RPMI7951 (cell line): ENCODE data around the gene RGS2. TPM values are rescaled to one million over a fixed set of nuclear protein-coding genes. Genes with fewer than 3 reads are reported as not detected.

Experiments used
- DNase-seq: peaks from one replicate; pipeline ENCODE4 v3.0.0-alpha.2; 2012; ENCODE audit warnings: low read depth
- total RNA-seq: library from RNA; depleted of rRNA; stranded (reverse); fragments of >200 nt; shearing (Covaris generic); gene quantifications from 2 replicates; pipeline ENCODE4 v1.2.3, GENCODE V29; 2014; rRNA removed

RGS2 gene, protein sequence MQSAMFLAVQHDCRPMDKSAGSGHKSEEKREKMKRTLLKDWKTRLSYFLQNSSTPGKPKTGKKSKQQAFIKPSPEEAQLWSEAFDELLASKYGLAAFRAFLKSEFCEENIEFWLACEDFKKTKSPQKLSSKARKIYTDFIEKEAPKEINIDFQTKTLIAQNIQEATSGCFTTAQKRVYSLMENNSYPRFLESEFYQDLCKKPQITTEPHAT
- 24.7 and 26.9 TPM in 2 replicates for total RNA-seq

DNA sequence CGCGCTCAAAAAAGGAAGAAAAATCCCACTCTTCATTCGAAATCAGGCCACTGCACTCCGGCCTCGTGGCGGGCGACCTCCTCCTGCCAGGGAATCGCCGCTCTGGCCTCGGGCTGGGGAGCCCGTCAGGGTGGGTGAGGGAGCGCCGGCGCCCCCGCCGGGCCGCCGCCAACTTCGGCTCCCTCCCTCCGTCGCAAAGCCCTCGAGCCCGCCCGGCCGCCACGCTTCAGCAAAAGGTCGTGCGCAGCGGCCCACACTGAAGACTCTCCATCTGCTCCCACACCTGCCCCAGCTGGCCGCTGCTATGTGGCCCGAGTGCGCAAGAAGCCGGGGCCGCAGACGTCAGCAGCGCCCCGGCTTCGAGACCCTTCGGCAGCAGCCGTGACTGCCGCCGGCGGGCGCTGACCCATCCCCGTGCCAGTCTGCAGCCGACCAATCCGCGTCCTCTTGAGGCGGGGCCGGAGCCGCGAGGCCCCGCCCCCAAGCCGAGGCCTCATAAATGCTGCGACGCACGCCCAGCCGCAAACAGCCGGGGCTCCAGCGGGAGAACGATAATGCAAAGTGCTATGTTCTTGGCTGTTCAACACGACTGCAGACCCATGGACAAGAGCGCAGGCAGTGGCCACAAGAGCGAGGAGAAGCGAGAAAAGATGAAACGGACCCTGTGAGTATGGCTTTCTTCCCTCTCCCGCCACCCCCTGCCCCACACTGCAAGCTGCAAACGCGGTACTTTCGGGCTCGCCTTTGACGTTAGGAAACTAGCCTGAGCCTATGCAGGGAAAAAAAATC is at the start of gene RGS2:
Gene RGS2 (plus strand): TSS at position 522 of the 789 bp plus-strand sequence. CDS start 33 bp downstream, at position 555.
- DNase-seq: peak; percentile 90

DNA sequence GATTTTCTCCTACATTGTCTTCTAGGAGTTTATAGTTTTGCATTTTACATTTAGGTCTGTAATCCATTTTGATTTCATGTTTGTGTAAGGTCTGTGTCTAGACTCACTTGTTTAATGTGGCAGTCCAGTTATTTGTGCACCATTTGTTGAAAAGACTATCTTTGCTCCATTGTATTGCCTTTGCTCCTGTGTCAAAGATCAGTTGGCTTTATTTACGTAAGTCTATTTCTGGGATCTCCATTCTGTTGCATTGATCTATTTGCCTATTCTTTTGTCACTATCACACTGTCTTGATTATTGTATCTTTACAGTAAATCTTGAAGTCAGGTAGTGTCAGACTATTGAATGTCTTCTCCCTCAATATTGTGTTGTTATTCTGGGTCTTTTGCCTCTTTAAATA is 49.7 kb upstream of the RGS2 start:
- DNase-seq: no peak

GRCh38 chr1:192762265-192762664 is 46.6 kb upstream of the RGS2 start:
- DNase-seq: no peak

DNA sequence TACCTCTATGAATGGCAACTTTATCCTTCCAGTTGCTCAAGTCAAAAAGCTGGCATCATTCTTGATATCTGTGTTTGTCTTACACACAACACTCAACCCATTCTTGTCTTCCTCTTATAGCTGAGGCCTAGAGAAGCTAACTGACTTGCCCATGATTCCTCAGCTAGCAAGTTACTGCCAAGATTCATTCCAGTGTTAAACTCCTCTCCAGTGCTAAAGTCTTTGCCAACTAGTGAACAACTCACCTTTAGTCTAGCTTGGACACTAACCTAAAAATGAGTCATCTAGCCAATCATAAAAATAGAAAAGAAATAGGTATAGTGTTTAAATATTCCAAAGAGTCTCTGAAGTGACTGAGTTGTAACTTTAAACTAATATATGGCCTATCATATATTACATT is 45.6 kb upstream of the RGS2 start:
- DNase-seq: no peak

DNA sequence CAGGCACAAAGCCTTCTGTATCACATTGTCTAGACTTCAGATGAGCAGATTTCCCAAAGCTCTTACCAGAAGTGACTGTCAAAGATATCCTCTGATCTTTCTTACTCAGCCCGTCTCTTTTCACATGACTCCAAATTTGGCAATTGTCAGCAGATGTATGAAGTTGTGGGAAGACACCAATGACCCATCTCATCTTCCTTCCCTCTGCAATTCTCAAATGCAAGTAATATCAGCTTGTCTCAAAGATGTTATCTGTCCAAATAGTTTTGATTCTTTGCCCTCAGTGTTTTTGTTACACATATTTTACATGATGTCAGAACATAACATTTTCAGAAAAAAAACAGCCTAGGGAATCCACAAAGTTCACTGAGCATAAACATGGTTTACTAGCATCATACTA is 45.1 kb upstream of the RGS2 start:
- peak; percentile 35 for DNase-seq

GRCh38 chr1:192764675-192765074 is 44.2 kb upstream of the RGS2 start:
- no peak for DNase-seq

- DNase-seq: no peak
Observed at GRCh38 chr1:192766009-192766625, 42.7 kb upstream of the RGS2 start.

- DNase-seq: no peak
Observed at GRCh38 chr1:192766876-192767275, 42.0 kb upstream of the RGS2 start.

DNA sequence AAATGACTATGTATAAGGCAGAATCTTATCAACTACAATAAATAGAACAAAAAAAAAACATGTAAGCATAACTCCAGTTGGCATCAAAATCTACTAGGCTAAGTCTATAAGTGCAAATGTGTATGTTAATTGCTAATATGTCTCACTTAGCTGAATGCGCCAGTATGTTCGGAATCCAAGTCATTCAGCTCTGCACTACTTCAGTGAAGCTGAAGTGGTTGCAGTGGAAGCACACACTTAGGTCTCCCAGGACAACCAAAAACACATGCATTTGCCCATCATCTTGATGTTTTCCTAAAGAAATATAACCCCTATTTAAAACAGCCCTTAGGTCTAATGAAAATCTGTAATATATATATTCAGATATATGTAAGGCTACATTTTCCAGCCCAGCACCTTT is 41.0 kb upstream of the RGS2 start:
- DNase-seq: no peak

GRCh38 chr1:192768463-192768862 is 40.4 kb upstream of the RGS2 start:
- DNase-seq: no peak

DNA sequence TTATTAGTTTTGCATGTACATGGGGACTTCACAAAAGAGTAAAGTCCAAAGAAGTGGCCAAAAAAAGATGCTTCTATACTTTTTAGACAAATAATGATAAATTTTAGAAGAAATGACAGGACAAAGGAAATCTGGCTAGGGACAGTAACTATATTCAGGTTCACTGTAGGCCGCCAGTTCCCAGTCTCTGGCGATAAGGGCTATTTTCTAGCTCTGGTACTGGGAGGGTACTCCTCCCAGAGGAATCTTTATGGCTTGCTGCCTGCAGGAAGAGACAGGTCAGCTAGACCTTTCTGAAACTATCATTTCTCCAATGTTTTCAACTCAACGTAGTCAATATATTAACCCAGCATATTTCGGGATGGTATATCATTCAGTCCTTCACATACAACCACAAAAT is 37.5 kb upstream of the RGS2 start:
- no peak for DNase-seq

DNA sequence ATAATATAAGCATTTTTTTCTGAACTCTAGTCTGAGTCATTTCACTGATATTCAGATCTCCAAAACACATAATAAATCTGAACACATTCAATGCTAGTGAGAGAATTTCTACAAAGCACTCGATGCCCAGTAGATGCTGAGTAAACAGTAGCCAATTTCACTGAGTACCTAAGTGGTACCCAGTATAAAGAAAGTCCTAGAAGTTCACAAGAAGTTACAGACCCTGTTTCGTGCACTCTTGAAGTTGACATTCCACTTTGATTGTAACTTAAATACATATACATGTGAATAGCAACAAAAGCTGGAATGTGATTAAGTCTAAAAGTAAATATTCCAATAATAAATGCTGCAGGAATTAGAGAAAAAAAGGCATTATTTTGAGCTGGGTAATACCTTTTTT is 33.2 kb upstream of the RGS2 start:
- no peak for DNase-seq

DNA sequence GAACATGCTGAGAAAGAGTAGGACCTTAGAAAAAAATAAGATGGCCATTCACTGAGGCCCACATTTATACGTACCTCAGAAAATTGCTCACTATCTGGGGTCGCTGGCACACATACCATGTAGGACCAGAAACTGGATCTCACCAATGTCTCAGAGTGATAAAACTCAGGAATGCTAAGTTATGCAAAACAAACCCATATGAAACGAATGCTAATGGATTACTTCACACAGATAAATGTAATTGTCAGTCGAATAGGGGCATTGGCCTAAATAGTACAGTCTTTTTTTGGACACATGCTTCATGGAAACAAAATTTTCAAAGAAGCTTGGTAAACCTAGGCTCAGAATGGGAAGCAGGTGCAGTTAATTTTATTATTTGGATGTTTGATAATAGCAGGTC is 32.6 kb upstream of the RGS2 start:
- no peak for DNase-seq

DNA sequence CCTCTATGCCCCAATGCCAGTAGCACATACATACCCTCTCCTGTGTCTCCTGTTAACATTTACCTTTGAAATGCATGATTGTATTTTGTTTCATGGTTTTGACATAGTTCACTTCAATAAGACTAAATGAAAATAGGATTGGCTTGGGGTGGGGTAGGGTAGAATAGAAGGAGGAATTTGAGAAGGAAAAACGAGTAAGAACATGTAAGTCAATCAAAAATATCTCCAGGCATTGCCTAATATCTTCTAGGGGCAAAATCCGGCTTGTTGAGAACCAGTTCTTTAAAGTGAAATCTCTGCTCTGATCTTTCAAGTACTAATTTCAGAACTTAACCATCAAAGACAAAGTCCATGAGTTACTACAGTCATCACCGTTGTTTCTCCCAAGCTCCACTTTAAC is 31.8 kb upstream of the RGS2 start:
- DNase-seq: no peak

DNA sequence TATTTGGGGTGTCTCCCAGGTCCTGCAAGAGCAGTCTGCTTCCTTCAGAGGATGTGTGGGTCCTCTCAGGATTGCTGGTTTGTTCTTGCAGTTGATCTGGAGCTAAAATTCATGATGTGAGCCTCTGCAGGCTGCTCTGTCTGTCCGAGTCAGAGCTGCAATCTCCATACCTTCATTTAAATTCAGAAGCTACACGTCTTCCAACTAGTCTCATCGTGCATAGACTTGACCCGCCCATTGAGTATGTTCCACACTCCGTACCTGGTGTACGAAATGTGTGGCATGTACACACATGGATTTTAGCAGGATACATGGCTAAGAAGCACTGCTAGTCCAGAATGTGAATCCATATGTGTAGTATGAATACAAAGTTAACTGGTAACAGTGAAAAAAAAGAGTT is 25.0 kb upstream of the RGS2 start:
- no peak for DNase-seq

GRCh38 chr1:192784397-192784796 is 24.4 kb upstream of the RGS2 start:
- DNase-seq: no peak

DNA sequence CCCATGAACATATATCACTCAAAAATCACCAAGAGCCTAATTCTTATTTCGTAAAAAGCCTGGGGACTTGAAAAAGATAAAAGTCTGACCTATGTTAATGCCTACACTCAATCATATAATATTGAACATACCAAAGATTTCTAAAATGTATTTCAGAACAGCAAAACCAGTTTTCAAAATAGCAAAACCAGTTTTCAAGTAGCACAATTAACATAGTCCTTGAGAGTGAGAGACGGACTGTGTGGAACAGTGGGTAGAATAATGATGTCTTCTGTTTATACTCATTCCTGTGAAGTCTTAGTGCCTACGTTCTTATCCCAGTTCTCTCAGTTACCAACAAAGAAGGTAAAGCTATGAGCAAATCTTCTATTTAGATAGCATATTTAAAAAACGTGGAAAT is 22.3 kb upstream of the RGS2 start:
- no peak for DNase-seq

GRCh38 chr1:192787914-192788585 is 20.8 kb upstream of the RGS2 start:
- peak; percentile 91 for DNase-seq

- DNase-seq: no peak
Observed at GRCh38 chr1:192789871-192790270, 19.0 kb upstream of the RGS2 start.

DNA sequence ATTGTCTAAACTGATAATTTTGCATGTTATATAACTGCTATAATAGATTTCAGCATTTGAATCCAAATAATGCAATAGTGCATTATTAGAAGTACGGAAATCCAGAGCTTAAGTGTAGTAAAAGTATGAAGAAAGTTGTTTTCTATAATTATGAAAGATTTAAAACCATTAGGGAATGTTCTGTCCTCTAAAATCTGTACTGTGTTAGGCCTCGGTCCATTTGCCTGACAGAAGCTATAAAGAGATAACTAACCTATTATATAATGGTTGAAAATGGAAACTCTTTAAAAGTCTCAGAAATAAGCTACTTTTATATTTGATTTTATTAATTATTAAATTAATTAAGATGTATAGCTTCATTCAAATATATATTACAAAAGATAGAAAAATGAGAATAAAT is 16.2 kb upstream of the RGS2 start:
- DNase-seq: no peak

DNA sequence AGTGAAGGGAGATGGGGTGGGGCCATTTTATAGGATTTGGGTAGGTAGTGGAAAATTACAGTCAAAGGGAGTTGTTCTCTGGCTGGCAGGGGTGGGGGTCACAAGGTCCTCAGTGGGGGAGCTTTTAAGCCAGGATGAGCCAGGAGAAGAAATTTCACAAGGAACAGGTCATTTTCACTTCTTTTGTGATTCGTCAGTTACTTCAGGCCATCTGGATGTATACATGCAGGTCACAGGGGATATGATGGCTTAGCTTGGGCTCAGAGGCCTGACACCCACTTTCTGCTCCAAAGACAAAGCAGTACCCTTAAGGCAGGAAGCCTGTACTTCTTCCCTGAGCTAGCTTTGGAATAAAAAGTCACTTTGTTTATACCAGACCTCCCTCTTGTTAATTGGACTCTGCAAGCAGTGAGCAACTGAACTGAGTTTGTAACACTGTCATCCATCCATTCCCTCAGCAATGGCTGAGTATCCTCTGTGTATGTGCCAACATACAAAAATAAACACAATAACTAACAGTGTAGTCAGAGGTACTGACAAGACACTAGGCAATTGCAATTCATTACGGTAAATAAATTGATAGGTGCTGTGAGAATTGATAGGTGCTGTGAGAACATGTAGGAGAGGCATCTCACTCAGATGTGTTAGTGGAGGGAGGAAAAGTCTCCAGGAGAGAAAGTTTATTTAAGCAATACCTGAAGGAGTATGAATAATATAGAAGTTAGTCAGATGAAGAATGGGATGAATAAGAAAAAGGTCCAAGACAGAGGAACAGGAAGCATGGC is 14.7 kb upstream of the RGS2 start:
- no peak for DNase-seq

DNA sequence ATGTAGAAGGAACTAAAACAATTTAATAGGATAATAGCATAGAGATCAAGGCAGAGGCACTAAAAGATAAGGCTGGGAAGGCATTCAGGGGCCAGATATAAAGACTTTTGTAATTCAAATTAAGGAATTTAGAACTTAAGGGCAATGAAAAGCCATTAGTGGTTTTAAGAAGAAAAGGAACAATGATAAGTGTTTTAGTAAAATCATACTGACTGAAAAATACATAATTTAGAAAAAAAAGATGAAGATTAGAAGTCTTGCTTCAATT is 14.1 kb upstream of the RGS2 start:
- no peak for DNase-seq
